ENCODE data around the gene KCNH5.

DNA sequence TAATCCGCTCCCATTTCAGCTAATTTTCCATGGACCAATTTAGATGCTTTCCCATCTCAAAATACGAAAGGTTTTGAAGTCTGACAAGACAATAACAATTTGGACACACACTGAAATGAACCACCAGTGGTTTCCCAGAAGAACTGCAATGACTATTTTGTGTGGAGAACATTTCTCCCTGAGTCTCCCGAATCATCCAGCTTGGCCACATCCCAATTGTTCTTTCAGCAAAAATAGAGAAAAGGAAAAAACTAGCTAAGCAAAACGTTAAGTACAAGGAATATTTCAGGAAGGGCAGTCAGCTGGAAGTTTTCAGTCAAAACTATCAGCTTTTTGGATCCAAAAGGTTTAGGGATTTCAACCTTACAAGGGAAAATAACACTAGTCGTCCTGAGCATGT, 390.6 kb downstream of the KCNH5 start:
- TF ChIP-seq, protein P1, sequence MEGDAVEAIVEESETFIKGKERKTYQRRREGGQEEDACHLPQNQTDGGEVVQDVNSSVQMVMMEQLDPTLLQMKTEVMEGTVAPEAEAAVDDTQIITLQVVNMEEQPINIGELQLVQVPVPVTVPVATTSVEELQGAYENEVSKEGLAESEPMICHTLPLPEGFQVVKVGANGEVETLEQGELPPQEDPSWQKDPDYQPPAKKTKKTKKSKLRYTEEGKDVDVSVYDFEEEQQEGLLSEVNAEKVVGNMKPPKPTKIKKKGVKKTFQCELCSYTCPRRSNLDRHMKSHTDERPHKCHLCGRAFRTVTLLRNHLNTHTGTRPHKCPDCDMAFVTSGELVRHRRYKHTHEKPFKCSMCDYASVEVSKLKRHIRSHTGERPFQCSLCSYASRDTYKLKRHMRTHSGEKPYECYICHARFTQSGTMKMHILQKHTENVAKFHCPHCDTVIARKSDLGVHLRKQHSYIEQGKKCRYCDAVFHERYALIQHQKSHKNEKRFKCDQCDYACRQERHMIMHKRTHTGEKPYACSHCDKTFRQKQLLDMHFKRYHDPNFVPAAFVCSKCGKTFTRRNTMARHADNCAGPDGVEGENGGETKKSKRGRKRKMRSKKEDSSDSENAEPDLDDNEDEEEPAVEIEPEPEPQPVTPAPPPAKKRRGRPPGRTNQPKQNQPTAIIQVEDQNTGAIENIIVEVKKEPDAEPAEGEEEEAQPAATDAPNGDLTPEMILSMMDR (IDR thresholded peaks at IDR 0.05), result no peak
- TF ChIP-seq POLR2AphosphoS5 (IDR thresholded peaks at IDR 0.05), result no peak
- TF ChIP-seq POLR2A (IDR thresholded peaks at IDR 0.05), result no peak

All from prostate gland (tissue), 2 donors.